ENCODE measurements around the gene CDYL.

- no peak for TF ChIP-seq CTCF (IDR thresholded peaks at IDR 0.05 in 8 of 11, conservative IDR thresholded peaks at IDR 0.05 in 3 of 11)
- no peak for TF ChIP-seq POLR2A (IDR thresholded peaks at IDR 0.05)
Observed at GRCh38 chr6:4777394-4777935, 1.3 kb downstream of the CDYL start.
